Ureter (tissue), 1 donor: Measurements from ENCODE around the gene CCDC28B. TPM values are rescaled to one million over a fixed set of nuclear protein-coding genes. Genes with fewer than 3 reads are reported as not detected.
"Not testable (repeated sequence)": the region's sequence is repeated elsewhere in the genome, so short reads cannot be mapped to it uniquely, and the experiment has no call there.

Experiments used
- DNase-seq: peaks from one replicate; pipeline ENCODE4 v3.0.0-alpha.2; 2020; ENCODE audit warnings: low spot score
- total RNA-seq: library from RNA; stranded (reverse); gene quantifications from one replicate; pipeline ENCODE4 v1.2.4, GENCODE V29; 2023
- donor health status: DM: yes; HTN: yes; CAD: no.

CCDC28B gene
- total RNA-seq = 2.1 TPM

DNA sequence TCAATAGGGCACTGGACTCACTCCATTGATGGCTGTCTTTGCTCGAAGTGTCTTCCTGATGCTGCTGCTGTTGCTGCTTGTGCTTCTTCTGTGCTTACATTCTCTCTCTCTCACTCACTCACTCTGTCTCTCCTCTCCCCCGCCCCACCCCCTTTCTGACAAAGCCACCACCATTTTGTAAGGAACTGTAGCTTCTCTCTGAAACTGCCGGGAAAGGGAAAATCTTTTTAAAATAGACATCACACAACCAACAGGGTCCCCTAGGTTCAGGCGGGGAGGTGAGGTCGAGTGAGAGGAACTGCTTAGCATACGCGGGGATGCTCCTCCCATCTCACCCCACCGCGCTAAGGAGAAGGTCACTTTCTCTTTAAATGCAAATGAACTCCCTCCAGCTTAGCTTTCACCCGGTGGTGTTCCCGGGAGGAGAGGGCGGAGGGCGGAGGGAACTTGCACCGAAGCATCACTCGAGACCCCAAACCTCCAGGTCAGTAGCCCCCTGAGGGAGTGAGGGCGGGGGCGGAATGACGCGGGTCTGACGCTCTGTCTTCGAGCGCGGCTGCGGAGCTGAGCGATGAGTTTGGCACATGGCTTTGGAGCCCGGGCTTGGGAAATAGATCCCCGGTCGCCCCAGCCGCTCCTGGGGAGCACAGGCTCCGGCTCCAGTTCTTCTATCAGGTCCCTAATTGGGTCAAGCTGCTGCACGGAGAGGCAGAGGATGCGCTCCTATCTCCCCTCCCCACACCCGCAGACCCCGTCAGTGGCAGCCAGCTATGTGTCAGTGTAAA, at the start of gene CCDC28B:
TSS of gene CCDC28B (plus strand) at position 370 of the 785 bp plus-strand sequence. CDS start 1,341 bp downstream, outside the sequence.
- peak; percentile 65 for DNase-seq

DNA sequence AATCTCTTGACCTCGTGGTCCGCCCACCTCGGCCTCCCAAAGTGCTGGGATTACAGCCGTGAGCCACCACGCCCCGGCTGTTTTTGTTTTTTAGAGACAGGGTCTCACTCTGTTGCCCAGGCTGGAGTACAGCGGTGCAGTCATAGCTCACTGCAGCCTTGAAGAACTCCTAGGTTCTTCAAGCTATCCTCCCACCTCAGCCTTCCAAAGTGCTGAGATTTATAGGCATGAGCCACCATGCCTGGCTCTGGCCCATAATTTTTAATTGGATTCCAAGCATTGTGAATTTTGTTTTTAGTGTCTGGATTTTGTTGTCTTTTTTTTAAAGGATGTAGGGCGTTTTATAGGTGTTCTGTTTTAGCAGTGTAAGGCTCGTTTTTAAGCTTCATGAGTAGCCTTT, 49.5 kb upstream of the CCDC28B start:
- DNase-seq = no peak

DNA sequence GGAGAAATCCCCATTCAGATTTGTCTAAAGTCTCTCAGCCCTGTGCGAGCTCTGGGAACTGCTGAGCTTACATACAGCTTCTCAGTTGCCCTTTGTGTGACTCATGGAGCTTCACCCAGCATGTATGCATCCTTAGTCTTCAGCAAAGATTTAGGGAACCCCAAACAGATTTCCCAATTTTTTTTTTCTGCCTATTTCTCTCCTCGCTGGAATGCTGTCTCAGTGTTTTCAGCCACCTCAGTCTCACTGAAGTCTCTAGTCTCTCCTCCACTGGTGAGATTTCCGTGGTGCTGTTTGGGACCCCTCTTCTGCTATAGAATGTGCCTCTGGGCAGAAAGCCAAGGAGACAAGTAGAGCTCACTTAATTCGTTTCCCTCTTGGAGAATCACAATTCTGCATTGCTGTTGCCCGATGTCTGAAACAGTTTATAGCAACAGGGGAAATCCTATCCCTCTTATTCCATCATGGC, 49.0 kb upstream of the CCDC28B start:
- DNase-seq = no peak

DNA sequence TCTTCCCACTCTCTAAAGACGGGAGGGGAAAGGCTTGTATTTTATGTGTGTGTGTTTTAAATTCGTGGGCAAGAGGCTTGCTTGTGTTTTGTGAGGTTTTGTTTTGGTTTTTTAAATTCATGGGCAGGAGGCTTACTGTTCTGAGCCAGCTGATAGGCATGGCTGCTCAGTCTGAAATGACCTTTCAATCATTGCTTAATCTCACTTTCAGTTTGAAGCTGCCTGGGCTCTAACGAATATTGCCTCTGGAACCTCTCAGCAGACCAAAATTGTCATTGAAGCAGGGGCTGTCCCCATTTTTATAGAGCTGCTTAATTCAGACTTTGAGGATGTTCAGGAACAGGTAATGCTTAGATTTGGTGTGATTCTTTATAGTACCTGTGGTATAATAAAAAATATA, 41.2 kb upstream of the CCDC28B start:
- DNase-seq = no peak

DNA sequence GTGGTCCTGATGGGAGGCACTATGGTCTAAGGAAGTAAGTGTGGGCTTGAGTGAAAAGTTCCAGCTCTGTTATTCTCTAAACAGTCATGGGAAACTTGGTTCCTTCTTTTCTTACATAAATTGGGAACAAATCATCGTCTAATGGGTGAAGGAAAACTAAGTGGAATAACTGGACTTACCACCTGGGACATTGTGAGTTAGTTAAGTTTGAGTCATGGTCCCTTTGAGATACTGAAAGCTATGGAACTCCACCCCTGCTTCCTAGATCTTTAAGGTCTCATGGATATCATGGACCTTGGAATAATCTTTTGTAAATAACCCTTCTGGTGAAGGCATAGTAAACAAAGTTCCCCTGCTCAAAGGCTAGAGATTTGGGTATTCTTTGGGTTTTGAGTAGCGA, 37.0 kb upstream of the CCDC28B start:
- no peak for DNase-seq

DNA sequence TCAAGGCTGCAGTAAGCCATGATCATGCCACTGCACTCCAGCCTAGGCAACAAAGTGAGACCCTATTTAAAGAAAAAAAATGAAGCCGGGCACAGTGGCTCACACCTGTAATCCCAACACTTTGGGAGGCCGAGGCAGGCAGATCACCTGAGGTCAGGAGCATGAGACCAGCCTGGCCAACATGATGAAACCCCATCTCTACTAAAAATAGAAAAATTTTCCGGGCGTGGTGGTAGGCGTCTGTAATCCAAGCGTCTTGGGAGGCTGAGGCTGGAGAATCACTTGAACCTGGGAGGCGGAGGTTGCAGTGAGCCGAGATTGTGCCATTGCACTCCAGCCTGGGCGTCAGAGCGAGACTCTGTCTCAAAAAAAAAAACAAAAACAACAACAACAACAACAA, 34.8 kb upstream of the CCDC28B start:
- not testable (repeated sequence) for DNase-seq

DNA sequence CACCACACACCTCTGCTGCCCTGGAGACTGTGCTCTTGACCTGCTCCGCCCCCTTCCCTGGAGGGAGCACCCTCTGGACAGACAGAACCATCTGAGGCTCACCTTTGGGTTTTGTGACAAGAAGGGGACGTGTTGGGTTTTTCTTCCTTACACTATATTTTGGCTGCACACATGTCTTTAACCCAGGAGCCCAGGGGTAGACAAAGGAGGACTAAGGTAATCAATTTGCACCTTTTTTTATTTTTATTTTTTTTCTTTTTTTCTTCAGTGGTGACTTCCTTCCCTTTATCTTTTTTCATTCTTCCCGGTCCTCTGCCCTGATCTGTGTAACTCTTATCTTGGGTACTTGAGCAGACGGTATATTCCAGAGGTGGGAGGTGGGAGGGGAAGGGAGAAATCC, 29.4 kb upstream of the CCDC28B start:
- no peak for DNase-seq

DNA sequence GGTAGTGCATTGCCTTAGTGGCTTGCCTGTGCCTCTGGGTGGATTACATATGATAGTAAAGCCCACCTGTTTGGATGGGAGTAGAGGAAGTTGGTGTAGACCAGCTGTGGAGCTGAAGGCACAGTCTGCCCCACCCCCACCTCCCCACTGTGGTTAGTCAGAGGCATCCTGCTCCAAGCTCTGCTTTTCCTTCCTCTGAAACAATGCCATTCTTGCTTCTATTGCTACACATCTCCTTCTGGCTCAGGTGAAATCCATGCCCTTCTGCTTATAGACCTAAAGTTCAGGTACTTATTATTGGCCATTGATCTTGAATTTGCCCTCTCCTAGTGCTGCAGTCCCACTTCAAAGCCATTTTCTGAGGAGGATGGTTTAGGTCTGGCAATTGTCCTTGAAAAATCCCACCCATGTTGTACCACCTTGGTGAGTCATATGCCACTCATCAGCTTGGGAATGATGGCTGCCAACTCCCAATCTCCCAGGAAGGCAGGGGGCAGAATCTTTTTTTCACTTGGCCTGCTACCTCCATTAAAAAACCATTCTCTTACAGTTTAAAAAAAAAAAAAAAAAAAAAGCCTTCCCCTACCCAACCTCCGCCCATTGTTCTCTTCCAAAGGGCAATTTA, 27.7 kb upstream of the CCDC28B start:
- no peak for DNase-seq

DNA sequence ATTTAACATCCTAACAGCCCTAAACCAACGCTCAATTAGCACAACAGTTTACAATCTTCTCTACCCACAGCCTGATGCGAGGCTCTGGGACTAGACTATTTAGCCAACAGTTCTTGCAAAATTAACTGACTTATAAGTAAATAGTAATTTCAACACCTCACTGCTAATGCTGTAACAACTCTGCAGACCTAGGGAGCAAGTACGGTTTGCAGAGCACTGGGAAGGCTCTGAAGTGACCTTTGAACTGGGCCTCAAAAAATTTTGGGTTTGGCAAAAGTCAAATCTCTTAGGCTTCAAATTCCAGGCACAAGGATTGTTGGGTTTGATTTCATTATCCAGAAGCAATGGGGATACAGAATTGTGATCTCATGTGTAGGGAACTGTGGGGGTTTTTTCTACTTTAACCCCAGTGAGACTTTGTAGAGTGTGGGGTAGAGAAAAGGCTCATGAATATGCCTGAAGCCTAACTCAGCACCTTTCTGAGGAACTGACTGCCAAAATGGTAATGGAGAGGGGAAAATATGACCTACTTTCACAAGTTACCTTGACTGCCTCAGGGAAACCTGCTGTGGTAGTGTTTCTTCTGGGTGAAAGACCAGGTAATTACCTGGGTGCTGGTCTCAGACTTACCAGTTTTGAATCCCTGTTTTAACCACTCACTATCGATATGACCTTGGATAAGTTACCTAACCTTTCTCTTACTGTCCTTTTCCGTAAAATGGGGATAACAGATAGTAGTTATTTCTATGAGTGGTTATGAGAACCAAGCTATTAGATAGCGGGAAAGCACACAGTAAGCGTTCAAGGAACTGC, 21.8 kb upstream of the CCDC28B start:
- DNase-seq = no peak

DNA sequence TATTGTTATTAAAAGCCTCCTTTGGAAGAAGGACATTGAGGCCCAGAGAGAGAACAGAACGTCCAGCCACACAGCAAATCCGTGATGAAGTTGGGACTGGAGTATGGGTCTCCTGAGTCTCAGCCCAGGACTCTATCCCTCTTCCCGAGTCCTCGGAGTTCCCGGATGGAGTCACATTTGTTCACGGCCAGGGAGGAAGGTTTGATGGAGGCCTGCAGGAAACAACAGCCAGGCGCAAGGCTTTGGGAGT, 21.3 kb upstream of the CCDC28B start:
- no peak for DNase-seq

DNA sequence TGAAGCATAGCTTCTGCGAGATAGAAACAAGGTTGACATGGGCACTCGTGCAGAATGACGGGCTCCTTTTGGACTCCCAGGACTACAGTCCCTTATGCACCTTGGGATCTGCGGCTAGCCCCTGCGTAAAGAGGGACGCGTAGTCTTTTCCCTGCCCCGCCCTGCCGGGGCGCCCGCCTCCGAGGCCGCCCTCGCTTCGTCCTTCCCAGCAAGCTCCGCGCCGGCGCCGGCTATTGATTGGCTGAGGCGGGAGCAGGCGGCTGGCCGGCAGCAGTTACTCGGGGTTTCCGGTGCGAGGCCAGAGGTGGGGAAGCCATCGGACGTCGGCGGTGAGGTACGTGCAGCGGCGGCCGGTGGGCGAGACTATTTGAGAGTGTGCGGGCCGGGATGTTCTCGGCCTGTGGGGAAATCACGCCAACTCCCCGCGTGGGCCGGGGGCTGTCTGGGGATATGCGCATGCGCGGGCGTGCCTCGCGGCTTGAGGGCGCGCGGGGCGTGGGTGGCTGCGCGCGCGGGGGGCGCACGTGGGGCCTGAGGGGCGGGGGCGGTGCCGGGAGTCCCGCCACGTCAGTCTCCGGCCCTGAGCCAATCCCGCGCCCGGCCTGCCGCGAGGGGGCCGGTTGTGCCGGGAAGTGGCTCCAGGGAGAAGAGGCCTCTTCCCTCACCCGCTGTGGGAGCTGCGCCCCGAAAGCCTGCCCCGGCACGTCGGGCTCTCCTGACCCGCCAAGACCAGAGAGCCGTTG, 20.8 kb upstream of the CCDC28B start, which contains the start of gene TXLNA:
TSS of gene TXLNA (plus strand) at position 233 of the 743 bp plus-strand sequence. CDS start 671 bp downstream, outside the sequence.
- peak; percentile 94 for DNase-seq

DNA sequence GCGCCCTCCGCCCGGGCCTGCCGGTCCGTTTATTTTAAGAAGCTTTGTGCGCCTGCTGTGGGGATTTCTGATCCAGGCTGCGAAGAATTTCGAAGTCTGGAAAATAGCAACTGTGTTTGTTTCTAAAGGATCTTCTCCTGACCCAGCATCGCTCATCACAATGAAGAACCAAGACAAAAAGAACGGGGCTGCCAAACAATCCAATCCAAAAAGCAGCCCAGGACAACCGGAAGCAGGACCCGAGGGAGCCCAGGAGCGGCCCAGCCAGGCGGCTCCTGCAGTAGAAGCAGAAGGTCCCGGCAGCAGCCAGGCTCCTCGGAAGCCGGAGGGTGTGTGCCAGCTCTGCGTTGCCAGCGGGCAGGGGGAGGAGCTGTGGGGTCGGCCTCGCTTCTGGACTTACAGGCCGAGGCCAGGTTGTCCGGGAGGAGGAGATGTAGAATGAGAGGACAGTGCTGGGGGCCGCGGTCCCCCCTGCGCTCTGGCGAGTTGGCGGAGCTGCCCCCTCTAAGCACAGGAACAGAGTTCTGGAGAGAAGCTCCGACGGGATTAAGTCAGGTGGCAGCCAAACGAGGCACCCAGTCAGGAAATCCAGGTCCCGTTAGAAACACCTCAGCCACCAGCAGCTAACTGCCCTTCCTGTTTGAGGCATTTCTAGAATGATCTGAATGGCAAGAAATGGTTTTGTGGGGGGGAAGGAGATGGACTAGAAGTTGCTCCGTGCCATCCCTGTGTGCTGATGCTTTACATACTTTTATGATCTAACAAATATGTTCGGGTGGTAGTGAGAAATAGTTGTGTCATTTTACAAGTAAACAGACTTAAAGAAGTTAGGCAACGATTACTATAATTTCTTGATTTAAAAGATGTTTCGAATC, 20.0 kb upstream of the CCDC28B start:
- peak; percentile 62 for DNase-seq

DNA sequence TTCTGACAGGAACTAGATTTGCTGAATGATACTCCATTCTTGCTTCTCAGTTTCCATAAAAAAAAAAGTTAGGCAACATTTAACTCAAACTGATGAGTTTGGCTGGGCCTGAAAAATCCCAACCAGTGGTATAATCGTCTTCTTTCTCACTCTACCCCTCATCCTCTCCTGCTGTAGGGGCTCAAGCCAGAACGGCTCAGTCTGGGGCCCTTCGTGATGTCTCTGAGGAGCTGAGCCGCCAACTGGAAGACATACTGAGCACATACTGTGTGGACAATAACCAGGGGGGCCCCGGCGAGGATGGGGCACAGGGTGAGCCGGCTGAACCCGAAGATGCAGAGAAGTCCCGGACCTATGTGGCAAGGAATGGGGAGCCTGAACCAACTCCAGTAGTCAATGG, 19.3 kb upstream of the CCDC28B start:
- no peak for DNase-seq

DNA sequence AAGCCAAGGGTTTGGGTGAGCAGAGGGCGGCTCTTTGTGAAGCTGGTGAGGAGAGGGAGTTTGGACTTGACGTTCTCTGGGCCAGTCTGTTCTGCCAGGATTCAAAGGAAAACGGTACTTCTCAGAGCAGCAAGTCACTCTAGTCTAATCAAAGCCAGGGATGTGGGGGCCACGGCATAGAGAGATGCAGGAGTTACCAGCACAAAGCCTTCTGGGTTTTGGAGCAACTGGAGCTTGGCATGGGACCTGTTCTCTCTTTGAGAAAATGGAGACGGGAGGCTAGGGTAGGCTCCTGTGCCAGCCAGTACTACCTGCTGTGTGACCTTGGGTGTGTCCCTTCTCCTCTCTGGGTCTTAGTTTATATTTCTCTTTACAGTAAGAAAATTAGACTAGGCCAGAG, 18.8 kb upstream of the CCDC28B start:
- DNase-seq = no peak

DNA sequence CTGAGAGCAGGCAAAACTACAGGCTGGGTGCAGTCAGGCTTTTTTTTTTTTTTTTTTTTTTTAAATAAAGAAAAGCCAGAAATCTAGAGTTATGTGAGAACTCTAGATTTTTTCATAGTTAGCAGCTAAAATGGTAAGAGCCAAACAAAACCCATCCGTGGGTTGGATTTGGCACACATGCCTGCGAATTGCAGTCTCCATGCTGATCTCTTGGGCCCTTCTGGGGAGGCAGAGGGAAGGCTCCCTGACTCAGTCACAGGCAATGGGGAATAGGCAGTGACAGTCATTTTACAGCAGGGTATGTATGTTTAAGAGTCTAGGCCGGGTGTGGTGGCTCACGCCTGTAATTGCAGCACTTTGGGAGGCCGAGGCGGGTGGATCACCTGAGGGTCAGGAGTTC, 18.3 kb upstream of the CCDC28B start:
- DNase-seq = no peak

DNA sequence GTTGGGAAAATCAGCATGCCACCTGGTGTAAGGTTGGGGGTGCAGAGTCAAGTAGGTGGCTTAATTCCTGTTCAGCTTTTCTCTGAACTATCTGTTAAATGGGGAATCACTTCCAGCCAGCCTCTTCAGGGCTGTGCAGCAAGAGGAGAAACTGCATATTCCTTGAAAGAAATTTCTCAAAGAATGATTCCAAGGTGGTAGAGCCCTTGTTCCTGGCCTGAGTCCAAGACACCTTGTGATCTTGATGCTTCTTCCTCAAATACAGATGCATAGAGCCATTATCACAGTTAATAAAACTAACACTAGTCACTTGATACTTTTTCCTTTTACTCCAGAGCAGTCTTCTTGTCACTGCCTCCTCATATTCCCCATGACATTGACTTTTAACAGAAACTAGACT, 15.7 kb upstream of the CCDC28B start:
- DNase-seq = no peak

DNA sequence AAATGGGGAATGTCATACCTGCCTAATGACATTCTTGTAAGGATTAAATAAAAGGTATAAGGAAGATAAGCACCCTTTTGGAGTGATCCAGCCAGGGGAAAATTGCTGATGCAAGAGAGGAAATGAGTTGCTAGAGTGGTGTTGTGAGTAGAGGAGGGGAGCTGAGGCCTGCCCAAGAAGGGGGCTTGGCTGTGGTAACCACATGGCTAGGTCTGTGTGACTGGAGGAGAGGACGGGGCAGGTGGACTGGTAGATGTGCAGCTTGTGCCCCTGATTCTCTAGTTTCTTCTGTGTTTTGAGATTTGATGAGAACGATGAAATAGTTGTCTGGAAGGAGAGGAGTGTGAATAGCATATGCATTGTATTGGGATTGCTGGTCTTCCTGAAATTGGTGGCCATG, 14.3 kb upstream of the CCDC28B start:
- no peak for DNase-seq

DNA sequence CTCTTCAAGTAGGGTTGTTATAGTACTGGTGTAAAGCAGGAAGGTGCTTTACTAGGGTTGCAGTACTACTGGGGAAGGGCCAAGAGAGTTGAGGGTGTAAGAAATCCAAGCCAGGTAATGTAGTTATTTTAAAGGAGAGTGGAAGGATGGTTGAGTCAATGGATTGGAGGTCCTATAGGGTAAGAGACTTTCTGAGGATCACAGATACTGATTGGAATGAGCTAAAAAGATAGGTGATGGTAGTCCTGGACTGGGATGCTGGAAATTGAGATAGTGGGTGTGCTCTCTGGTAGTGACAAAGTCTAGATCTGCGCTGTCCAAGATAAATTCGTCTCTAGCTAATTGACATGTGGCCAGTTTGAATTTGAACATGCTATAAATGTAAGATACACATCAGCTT, 13.9 kb upstream of the CCDC28B start:
- DNase-seq = no peak

DNA sequence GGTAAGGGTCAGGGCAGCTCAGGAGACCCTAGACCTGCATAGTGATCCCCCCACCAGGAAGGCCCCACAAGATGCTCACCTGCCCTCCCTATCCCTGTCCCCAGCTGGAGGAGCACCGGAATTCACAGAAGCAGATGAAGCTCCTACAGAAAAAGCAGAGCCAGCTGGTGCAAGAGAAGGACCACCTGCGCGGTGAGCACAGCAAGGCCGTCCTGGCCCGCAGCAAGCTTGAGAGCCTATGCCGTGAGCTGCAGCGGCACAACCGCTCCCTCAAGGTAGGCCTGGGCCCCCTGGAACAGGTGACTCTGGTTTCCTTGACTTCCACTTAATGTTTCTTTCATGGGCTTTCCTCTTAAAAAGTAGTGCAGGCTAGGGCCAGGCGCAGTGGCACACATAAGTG, 12.5 kb upstream of the CCDC28B start:
- DNase-seq = no peak

DNA sequence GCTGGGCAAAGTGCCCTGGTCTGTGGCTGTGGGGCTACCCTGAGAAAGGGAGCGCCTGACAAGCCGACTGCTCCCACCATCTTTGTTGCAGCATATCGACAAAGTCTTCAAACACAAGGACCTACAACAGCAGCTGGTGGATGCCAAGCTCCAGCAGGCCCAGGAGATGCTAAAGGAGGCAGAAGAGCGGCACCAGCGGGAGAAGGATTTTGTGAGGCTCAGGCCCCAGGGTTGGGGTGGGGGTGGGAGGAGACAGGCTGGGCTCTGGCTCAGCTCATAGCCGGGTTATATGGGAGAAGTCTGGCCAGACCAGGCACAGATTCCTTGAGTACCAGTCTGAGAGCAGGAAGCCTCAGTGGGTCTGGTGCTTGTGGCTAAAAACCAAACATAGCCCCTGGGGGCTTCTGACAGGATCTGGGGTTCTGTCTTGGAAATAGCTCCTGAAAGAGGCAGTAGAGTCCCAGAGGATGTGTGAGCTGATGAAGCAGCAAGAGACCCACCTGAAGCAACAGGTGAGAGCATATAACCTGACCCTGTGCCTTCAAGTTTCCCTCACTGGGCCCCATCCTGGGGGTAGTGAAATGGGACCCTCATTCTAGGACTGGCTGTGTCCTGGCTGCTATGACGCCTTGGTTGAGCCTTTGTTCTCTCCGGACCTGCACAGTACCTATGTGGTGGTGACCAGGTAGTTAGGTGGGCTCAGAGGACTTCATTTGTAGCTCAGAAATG, 8.0 kb upstream of the CCDC28B start:
- no peak for DNase-seq
